SK-N-SH (cell line): ENCODE results near the gene SLC6A8. TPM values are rescaled to one million over a fixed set of nuclear protein-coding genes. Genes with fewer than 3 reads are reported as not detected.

Experiments
- CTCF ChIA-PET: fragments of 300-600, 350-600 bp; formaldehyde crosslinking; extraction: SDS; loops from one replicate; lab custom pipeline; 2021; lab: Yijun Ruan, JAX
- POLR2A ChIA-PET: fragments of 350-600 bp; sonication (Branson Sonifier 250); formaldehyde crosslinking; extraction: SDS; loops from one replicate; lab custom pipeline; 2020; ENCODE audit warnings: antibody characterized with exemption, inconsistent platforms; lab: Yijun Ruan, JAX
- DNase-seq: peaks from one replicate; pipeline ENCODE4 v3.0.0; 2012
- H2AFZ ChIP-seq: fragments of 200-600 bp; sonication (generic); 2 replicates; pipeline ENCODE4 v1.8.1; 2016; ENCODE audit warnings: antibody characterized with exemption, mild to moderate bottlenecking, low read depth
- H3F3A ChIP-seq: fragments of 200-600 bp; sonication (generic); replicated peaks from 2 replicates; pipeline ENCODE3; 2016; ENCODE audit warnings: antibody characterized with exemption, mild to moderate bottlenecking; ENCODE audit not compliant: insufficient read depth
- H3K27ac ChIP-seq, 2 experiments: fragments of 200-500 bp in 1 of 2; fragments of 200-600 bp in 1 of 2; sonication (Bioruptor generic) in 1 of 2; sonication (generic), shearing (Covaris generic) in 1 of 2; 2 replicates each; pipeline versions ENCODE4 v1.5.1 to v1.6.1; 2014 to 2016; ENCODE audit warnings: low read depth in 2 of 2, inconsistent platforms in 1 of 2, low read length in 1 of 2, mild to moderate bottlenecking in 1 of 2, mixed read lengths in 1 of 2
- H3K27me3 ChIP-seq: fragments of 200-600 bp; sonication (generic), shearing (Covaris generic); 2 replicates; pipeline ENCODE4 v1.6.1; 2016; ENCODE audit warnings: mixed run types; ENCODE audit not compliant: insufficient read depth
- H3K36me3 ChIP-seq, 2 experiments: fragments of 200-500 bp in 1 of 2; fragments of 200-600 bp in 1 of 2; sonication (Bioruptor generic) in 1 of 2; sonication (generic) in 1 of 2; replicated peaks in 1 of 2; 2 replicates each; pipeline versions ENCODE3 to v1.5.1; 2014 to 2016; ENCODE audit warnings: low read length in 1 of 2, mild to moderate bottlenecking in 1 of 2; ENCODE audit not compliant: insufficient read depth in 2 of 2, control insufficient read depth in 1 of 2
- H3K4me1 ChIP-seq, 2 experiments: fragments of 200-500 bp in 1 of 2; fragments of 200-600 bp in 1 of 2; sonication (Bioruptor generic) in 1 of 2; sonication (generic), shearing (Covaris generic) in 1 of 2; 2 replicates each; pipeline versions ENCODE4 v1.5.1 to v1.6.1; 2014 to 2016; ENCODE audit warnings: low read depth in 1 of 2, low read length in 1 of 2, mixed run types in 1 of 2; ENCODE audit not compliant: insufficient read depth in 2 of 2, control insufficient read depth in 1 of 2
- H3K4me2 ChIP-seq: fragments of 200-600 bp; sonication (generic), shearing (Covaris generic); 2 replicates; pipeline ENCODE4 v1.6.1; 2017; ENCODE audit warnings: mixed run types
- H3K4me3 ChIP-seq, 2 experiments: fragments of 200-500 bp in 1 of 2; fragments of 200-600 bp in 1 of 2; sonication (Bioruptor generic) in 1 of 2; sonication (generic), shearing (Covaris generic) in 1 of 2; 2 replicates each; pipeline versions ENCODE4 v1.5.1 to v1.8.1; 2014 to 2016; ENCODE audit warnings: low read depth in 2 of 2, inconsistent platforms in 1 of 2, low read length in 1 of 2, mild to moderate bottlenecking in 1 of 2, mixed read lengths in 1 of 2, moderate library complexity in 1 of 2
- H3K79me2 ChIP-seq: fragments of 200-600 bp; sonication (generic); 2 replicates; pipeline ENCODE4 v1.8.1; 2017; ENCODE audit warnings: mild to moderate bottlenecking; ENCODE audit not compliant: insufficient read depth
- H3K9ac ChIP-seq: fragments of 200-600 bp; sonication (generic); 2 replicates; pipeline ENCODE4 v1.6.1; 2017; ENCODE audit warnings: mixed run types
- H3K9me2 ChIP-seq: fragments of 200-600 bp; sonication (generic); 2 replicates; pipeline ENCODE4 v1.6.1; 2017; ENCODE audit warnings: mixed run types
- H3K9me3 ChIP-seq: fragments of 200-600 bp; sonication (generic); 2 replicates; pipeline ENCODE4 v1.6.1; 2017; ENCODE audit warnings: mixed run types, mild to moderate bottlenecking, moderate library complexity
- H4K20me1 ChIP-seq: fragments of 200-600 bp; sonication (generic); 2 replicates; pipeline ENCODE4 v1.6.1; 2017; ENCODE audit warnings: mild to moderate bottlenecking, mixed run types; ENCODE audit not compliant: insufficient read depth
- CHD2 ChIP-seq: fragments of 150-350 bp; IDR thresholded peaks from 2 replicates; pipeline ENCODE4 v1.6.1; 2018; ENCODE audit warnings: low read length; ENCODE audit not compliant: partially characterized antibody
- EP300 ChIP-seq, 2 experiments: IDR thresholded peaks; 2 replicates each; pipeline versions ENCODE4 v1.4.0 to v1.6.1; 2012; ENCODE audit warnings: borderline replicate concordance in 1 of 2, low read depth in 1 of 2, low read length in 1 of 2
- EZH2phosphoT487 ChIP-seq: fragments of 200-600 bp; sonication (generic); IDR thresholded peaks from 2 replicates; pipeline ENCODE4 v1.6.1; 2017; ENCODE audit warnings: low read depth, mixed run types, mild to moderate bottlenecking, antibody characterized with exemption, moderate library complexity, borderline replicate concordance
- FOXM1 ChIP-seq: IDR thresholded peaks from 2 replicates; pipeline ENCODE4 v1.4.0; 2012; ENCODE audit warnings: low read depth, mild to moderate bottlenecking
- NRF1 ChIP-seq: IDR thresholded peaks from 2 replicates; pipeline ENCODE4 v1.6.1; 2012; ENCODE audit warnings: low read depth, mild to moderate bottlenecking, low read length
- RAD21 ChIP-seq: IDR thresholded peaks from 2 replicates; pipeline ENCODE4 v1.6.1; 2012; ENCODE audit warnings: mild to moderate bottlenecking, low read length
- RCOR1 ChIP-seq: fragments of 150-350 bp; IDR thresholded peaks from 2 replicates; pipeline ENCODE4 v1.6.1; 2017; ENCODE audit warnings: antibody characterized with exemption, low read length
- RFX5 ChIP-seq: IDR thresholded peaks from 2 replicates; pipeline ENCODE4 v1.6.1; 2012; ENCODE audit warnings: mild to moderate bottlenecking, improper control_type of control experiment, low read length
- RXRA ChIP-seq: IDR thresholded peaks from 2 replicates; pipeline ENCODE4 v1.4.0; 2012; ENCODE audit warnings: low read depth, mild to moderate bottlenecking, borderline replicate concordance
- SIN3A ChIP-seq: IDR thresholded peaks from 2 replicates; pipeline ENCODE4 v1.6.1; 2012; ENCODE audit warnings: low read depth, mild to moderate bottlenecking, low read length, moderate library complexity, borderline replicate concordance
- TEAD4 ChIP-seq: IDR thresholded peaks from 2 replicates; pipeline ENCODE4 v1.4.0; 2012; ENCODE audit warnings: mild to moderate bottlenecking, borderline replicate concordance; ENCODE audit not compliant: insufficient read depth
- YY1 ChIP-seq: IDR thresholded peaks from 2 replicates; pipeline ENCODE4 v1.4.0; 2012; ENCODE audit warnings: low read depth, mild to moderate bottlenecking
- WGBS: methylation state at CpG from one replicate; pipeline ENCODE4 v1.1.6; 2017; ENCODE audit warnings: low lambda C conversion rate; 5-methylcytosine and 5-hydroxymethylcytosine counted together
- polyA plus RNA-seq, 3 experiments: library from polyadenylated mRNA; depleted of rRNA; stranded (reverse); fragments of >200 nt; gene quantifications; 2 replicates each; pipeline ENCODE4 v1.2.3, GENCODE V29; 2012
- TF ChIP-seq, protein P1 (sequence below): fragments of 150-350 bp; IDR thresholded peaks from 2 replicates; pipeline ENCODE4 v1.6.1; 2016; ENCODE audit warnings: mild to moderate bottlenecking, low read depth, low read length
- TF ChIP-seq, protein P2 (sequence below): IDR thresholded peaks from 2 replicates; pipeline ENCODE4 v1.6.1; 2012; ENCODE audit warnings: mild to moderate bottlenecking, low read depth, low read length, moderate library complexity
- TF ChIP-seq, protein P3 (sequence below): IDR thresholded peaks from 2 replicates; pipeline ENCODE4; 2012
- TF ChIP-seq, protein P4 (sequence below): IDR thresholded peaks from 2 replicates; pipeline ENCODE4 v1.4.0; 2012; ENCODE audit warnings: low read depth, borderline replicate concordance
- TF ChIP-seq, protein P5 (sequence below): fragments of 200-600 bp; sonication (generic); IDR thresholded peaks from 2 replicates; pipeline ENCODE4 v1.6.1; 2017; ENCODE audit warnings: antibody characterized with exemption, mild to moderate bottlenecking, moderate library complexity

SLC6A8 gene
- polyA plus RNA-seq, 1 of the 3 experiments (the other 2 are of a cell fraction), result 30.8 TPM

DNA sequence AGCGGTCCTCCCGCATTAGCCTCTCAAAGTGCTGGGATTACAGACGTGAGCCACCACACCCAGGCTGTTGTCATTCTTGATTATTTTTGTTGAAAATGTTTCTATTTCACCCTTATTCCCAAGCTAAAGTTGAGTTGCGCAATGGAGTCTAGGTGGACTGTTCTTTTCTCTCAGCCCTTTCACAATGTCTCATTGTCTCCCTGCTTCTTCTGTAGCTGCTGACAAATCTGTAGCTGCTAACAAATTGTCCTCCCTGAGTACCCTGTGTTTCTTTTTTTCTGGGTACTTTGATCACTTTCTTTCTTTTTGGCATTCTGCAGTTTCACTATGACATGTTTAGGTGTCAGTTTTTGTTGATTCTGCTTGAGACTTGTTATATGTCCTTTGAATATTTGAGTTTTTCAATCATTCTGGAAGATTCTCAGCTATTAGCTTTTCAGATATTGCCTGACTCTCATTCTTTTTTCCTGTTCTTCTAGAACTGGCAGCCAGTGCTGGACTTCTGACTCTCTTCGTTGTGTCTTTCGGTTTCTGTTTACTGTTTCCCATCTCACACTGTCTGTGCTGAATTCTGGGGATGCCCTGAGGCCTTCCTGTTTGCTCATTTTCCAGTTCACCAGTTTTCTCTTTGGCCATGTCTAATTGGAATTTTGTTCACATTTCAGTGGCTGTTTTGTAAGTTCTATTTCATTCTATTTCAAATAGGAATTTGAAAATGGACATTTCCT is 43.6 kb downstream of the SLC6A8 start:
- 58% methylated on average over 6 of the region's 6 CpGs for WGBS

More for the DNA sequence above, 43.6 kb downstream of the SLC6A8 start:
- H3K4me1 ChIP-seq, result peaks cover 7 to 16% of the 10 kb centered on the region in 2 experiments; a peak in 3 of 4 replicates
- no peaks in the 10 kb centered on the region for H4K20me1 ChIP-seq
- DNase-seq, result no peak
- H2AFZ ChIP-seq, result no peak overlapping the region
- ChIA-PET CTCF (no interaction called here), POLR2A (no interaction called here)
- H3K79me2 ChIP-seq, result no peaks in the 10 kb centered on the region; the same call in 1 of the 2 replicates
- peaks cover 0 to 8% of the 10 kb centered on the region in 2 experiments for H3K36me3 ChIP-seq
- H3K27me3 ChIP-seq, result no peaks in the 10 kb centered on the region
- no peak overlapping the region for H3K4me3 ChIP-seq
- no peaks in the 10 kb centered on the region for H3K9me3 ChIP-seq
- no peak overlapping the region for H3K9ac ChIP-seq
- no peak for TF ChIP-seq CHD2
- no peak for TF ChIP-seq RAD21
- TF ChIP-seq RXRA, result no peak
- no peak for TF ChIP-seq SIN3A
- TF ChIP-seq, protein P1, sequence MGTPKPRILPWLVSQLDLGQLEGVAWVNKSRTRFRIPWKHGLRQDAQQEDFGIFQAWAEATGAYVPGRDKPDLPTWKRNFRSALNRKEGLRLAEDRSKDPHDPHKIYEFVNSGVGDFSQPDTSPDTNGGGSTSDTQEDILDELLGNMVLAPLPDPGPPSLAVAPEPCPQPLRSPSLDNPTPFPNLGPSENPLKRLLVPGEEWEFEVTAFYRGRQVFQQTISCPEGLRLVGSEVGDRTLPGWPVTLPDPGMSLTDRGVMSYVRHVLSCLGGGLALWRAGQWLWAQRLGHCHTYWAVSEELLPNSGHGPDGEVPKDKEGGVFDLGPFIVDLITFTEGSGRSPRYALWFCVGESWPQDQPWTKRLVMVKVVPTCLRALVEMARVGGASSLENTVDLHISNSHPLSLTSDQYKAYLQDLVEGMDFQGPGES, result no peak
- no peak for TF ChIP-seq EZH2phosphoT487
- TF ChIP-seq, protein P2, sequence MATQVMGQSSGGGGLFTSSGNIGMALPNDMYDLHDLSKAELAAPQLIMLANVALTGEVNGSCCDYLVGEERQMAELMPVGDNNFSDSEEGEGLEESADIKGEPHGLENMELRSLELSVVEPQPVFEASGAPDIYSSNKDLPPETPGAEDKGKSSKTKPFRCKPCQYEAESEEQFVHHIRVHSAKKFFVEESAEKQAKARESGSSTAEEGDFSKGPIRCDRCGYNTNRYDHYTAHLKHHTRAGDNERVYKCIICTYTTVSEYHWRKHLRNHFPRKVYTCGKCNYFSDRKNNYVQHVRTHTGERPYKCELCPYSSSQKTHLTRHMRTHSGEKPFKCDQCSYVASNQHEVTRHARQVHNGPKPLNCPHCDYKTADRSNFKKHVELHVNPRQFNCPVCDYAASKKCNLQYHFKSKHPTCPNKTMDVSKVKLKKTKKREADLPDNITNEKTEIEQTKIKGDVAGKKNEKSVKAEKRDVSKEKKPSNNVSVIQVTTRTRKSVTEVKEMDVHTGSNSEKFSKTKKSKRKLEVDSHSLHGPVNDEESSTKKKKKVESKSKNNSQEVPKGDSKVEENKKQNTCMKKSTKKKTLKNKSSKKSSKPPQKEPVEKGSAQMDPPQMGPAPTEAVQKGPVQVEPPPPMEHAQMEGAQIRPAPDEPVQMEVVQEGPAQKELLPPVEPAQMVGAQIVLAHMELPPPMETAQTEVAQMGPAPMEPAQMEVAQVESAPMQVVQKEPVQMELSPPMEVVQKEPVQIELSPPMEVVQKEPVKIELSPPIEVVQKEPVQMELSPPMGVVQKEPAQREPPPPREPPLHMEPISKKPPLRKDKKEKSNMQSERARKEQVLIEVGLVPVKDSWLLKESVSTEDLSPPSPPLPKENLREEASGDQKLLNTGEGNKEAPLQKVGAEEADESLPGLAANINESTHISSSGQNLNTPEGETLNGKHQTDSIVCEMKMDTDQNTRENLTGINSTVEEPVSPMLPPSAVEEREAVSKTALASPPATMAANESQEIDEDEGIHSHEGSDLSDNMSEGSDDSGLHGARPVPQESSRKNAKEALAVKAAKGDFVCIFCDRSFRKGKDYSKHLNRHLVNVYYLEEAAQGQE, result no peak
- no peak for TF ChIP-seq RCOR1
- no peak for TF ChIP-seq FOXM1
- TF ChIP-seq, protein P3, sequence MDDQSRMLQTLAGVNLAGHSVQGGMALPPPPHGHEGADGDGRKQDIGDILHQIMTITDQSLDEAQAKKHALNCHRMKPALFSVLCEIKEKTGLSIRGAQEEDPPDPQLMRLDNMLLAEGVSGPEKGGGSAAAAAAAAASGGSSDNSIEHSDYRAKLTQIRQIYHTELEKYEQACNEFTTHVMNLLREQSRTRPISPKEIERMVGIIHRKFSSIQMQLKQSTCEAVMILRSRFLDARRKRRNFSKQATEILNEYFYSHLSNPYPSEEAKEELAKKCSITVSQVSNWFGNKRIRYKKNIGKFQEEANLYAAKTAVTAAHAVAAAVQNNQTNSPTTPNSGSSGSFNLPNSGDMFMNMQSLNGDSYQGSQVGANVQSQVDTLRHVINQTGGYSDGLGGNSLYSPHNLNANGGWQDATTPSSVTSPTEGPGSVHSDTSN, result no peak
- TF ChIP-seq, protein P4, sequence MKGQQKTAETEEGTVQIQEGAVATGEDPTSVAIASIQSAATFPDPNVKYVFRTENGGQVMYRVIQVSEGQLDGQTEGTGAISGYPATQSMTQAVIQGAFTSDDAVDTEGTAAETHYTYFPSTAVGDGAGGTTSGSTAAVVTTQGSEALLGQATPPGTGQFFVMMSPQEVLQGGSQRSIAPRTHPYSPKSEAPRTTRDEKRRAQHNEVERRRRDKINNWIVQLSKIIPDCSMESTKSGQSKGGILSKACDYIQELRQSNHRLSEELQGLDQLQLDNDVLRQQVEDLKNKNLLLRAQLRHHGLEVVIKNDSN, result no peak
- no peak for TF ChIP-seq RFX5
- no peak for TF ChIP-seq TEAD4
- TF ChIP-seq NRF1, result no peak
- TF ChIP-seq EP300 (IDR thresholded peaks at IDR 0.05; ENCODE audit: borderline replicate concordance in 1 of 2, low read depth in 1 of 2, low read length in 1 of 2), result no peak
- TF ChIP-seq, protein P5, sequence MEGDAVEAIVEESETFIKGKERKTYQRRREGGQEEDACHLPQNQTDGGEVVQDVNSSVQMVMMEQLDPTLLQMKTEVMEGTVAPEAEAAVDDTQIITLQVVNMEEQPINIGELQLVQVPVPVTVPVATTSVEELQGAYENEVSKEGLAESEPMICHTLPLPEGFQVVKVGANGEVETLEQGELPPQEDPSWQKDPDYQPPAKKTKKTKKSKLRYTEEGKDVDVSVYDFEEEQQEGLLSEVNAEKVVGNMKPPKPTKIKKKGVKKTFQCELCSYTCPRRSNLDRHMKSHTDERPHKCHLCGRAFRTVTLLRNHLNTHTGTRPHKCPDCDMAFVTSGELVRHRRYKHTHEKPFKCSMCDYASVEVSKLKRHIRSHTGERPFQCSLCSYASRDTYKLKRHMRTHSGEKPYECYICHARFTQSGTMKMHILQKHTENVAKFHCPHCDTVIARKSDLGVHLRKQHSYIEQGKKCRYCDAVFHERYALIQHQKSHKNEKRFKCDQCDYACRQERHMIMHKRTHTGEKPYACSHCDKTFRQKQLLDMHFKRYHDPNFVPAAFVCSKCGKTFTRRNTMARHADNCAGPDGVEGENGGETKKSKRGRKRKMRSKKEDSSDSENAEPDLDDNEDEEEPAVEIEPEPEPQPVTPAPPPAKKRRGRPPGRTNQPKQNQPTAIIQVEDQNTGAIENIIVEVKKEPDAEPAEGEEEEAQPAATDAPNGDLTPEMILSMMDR, result no peak
- no peak for TF ChIP-seq YY1
- TF ChIP-seq, all 33 proteins: peak for 0
- Histone ChIP-seq H3K4me2 (no peak overlapping the region), H3K9me2 (no peaks in the 10 kb centered on the region), H3K27ac (no peak overlapping the region), H3F3A (no peaks in the 10 kb centered on the region)
